ENCODE measurements around the gene LYPD3.

The LYPD3 gene

GRCh38 chr19:43474986-43475705, 9.7 kb upstream of the LYPD3 start:
- H3K27me3 Mint-ChIP-seq: no peaks in the 10 kb centered on the region
- peaks cover 10% of the 10 kb centered on the region for H3K36me3 Mint-ChIP-seq
- H3K4me3 Mint-ChIP-seq: peak overlapping the region; percentile 82
- no peaks in the 10 kb centered on the region for H3K9me3 Mint-ChIP-seq (ENCODE audit: low read depth)
- peaks cover 39% of the 10 kb centered on the region for H3K4me1 Mint-ChIP-seq (ENCODE audit: low read depth)
- H3K27ac Mint-ChIP-seq: peak overlapping the region; percentile 97

- Mint-ChIP-seq H3K4me1 (ENCODE audit: low read depth) (peaks cover 43% of the 10 kb centered on the region), H3K27me3 (no peaks in the 10 kb centered on the region), H3K27ac (no peak overlapping the region), H3K9me3 (ENCODE audit: low read depth) (no peaks in the 10 kb centered on the region), H3K4me3 (peak overlapping the region; percentile 49), H3K36me3 (peaks cover 10% of the 10 kb centered on the region)
Observed at GRCh38 chr19:43474487-43474886, 9.1 kb upstream of the LYPD3 start.

- Mint-ChIP-seq H3K27me3 (no peaks in the 10 kb centered on the region), H3K4me1 (ENCODE audit: low read depth) (peaks cover 67% of the 10 kb centered on the region), H3K9me3 (ENCODE audit: low read depth) (no peaks in the 10 kb centered on the region), H3K36me3 (peaks cover 4% of the 10 kb centered on the region), H3K4me3 (no peak overlapping the region), H3K27ac (peak overlapping the region; percentile 58)
Observed at GRCh38 chr19:43471091-43471490, 5.7 kb upstream of the LYPD3 start.

- Mint-ChIP-seq H3K27me3 (no peaks in the 10 kb centered on the region), H3K4me1 (ENCODE audit: low read depth) (peaks cover 69% of the 10 kb centered on the region), H3K27ac (peak overlapping the region; percentile 86), H3K9me3 (ENCODE audit: low read depth) (no peaks in the 10 kb centered on the region), H3K36me3 (peaks cover under 1% of the 10 kb centered on the region), H3K4me3 (peak overlapping the region; percentile 64)
Observed at GRCh38 chr19:43470288-43470687, 4.9 kb upstream of the LYPD3 start.

- Mint-ChIP-seq H3K4me3 (no peak overlapping the region), H3K9me3 (ENCODE audit: low read depth) (no peaks in the 10 kb centered on the region), H3K27ac (peak overlapping the region; percentile 65), H3K36me3 (no peaks in the 10 kb centered on the region), H3K4me1 (ENCODE audit: low read depth) (peaks cover 65% of the 10 kb centered on the region), H3K27me3 (no peaks in the 10 kb centered on the region)
Observed at GRCh38 chr19:43469160-43469480, 3.7 kb upstream of the LYPD3 start.

GRCh38 chr19:43468354-43469159, 3.1 kb upstream of the LYPD3 start:
- H3K27ac Mint-ChIP-seq: peak overlapping the region; percentile 65
- no peaks in the 10 kb centered on the region for H3K27me3 Mint-ChIP-seq
- H3K4me3 Mint-ChIP-seq: peak overlapping the region; percentile 58
- peaks cover 64% of the 10 kb centered on the region for H3K4me1 Mint-ChIP-seq (ENCODE audit: low read depth)
- no peaks in the 10 kb centered on the region for H3K9me3 Mint-ChIP-seq (ENCODE audit: low read depth)
- no peaks in the 10 kb centered on the region for H3K36me3 Mint-ChIP-seq

GRCh38 chr19:43467730-43468129, 2.3 kb upstream of the LYPD3 start:
- H3K4me1 Mint-ChIP-seq (ENCODE audit: low read depth): peaks cover 62% of the 10 kb centered on the region
- H3K27ac Mint-ChIP-seq: no peak overlapping the region
- H3K36me3 Mint-ChIP-seq: no peaks in the 10 kb centered on the region
- H3K4me3 Mint-ChIP-seq: no peak overlapping the region
- H3K9me3 Mint-ChIP-seq (ENCODE audit: low read depth): no peaks in the 10 kb centered on the region
- H3K27me3 Mint-ChIP-seq: no peaks in the 10 kb centered on the region

GRCh38 chr19:43467276-43467675, 1.9 kb upstream of the LYPD3 start:
- peak overlapping the region; percentile 11 for H3K27ac Mint-ChIP-seq
- no peaks in the 10 kb centered on the region for H3K9me3 Mint-ChIP-seq (ENCODE audit: low read depth)
- no peaks in the 10 kb centered on the region for H3K27me3 Mint-ChIP-seq
- no peaks in the 10 kb centered on the region for H3K36me3 Mint-ChIP-seq
- peaks cover 63% of the 10 kb centered on the region for H3K4me1 Mint-ChIP-seq (ENCODE audit: low read depth)
- no peak overlapping the region for H3K4me3 Mint-ChIP-seq

GRCh38 chr19:43466793-43467192, 1.4 kb upstream of the LYPD3 start:
- no peaks in the 10 kb centered on the region for H3K9me3 Mint-ChIP-seq (ENCODE audit: low read depth)
- no peak overlapping the region for H3K4me3 Mint-ChIP-seq
- no peaks in the 10 kb centered on the region for H3K36me3 Mint-ChIP-seq
- no peaks in the 10 kb centered on the region for H3K27me3 Mint-ChIP-seq
- H3K4me1 Mint-ChIP-seq (ENCODE audit: low read depth): peaks cover 65% of the 10 kb centered on the region
- H3K27ac Mint-ChIP-seq: no peak overlapping the region

- Mint-ChIP-seq H3K9me3 (ENCODE audit: low read depth) (no peaks in the 10 kb centered on the region), H3K4me3 (peak overlapping the region; percentile 92), H3K36me3 (peaks cover 2% of the 10 kb centered on the region), H3K4me1 (ENCODE audit: low read depth) (peaks cover 61% of the 10 kb centered on the region), H3K27ac (peak overlapping the region; percentile 94), H3K27me3 (no peaks in the 10 kb centered on the region)
Observed at GRCh38 chr19:43464134-43464775, 1.2 kb downstream of the LYPD3 start.

GRCh38 chr19:43463381-43464133, 1.9 kb downstream of the LYPD3 start:
- peaks cover 54% of the 10 kb centered on the region for H3K4me1 Mint-ChIP-seq (ENCODE audit: low read depth)
- peaks cover 2% of the 10 kb centered on the region for H3K36me3 Mint-ChIP-seq
- H3K27ac Mint-ChIP-seq: peak overlapping the region; percentile 94
- no peaks in the 10 kb centered on the region for H3K27me3 Mint-ChIP-seq
- peak overlapping the region; percentile 92 for H3K4me3 Mint-ChIP-seq
- no peaks in the 10 kb centered on the region for H3K9me3 Mint-ChIP-seq (ENCODE audit: low read depth)

- Mint-ChIP-seq H3K4me3 (peak overlapping the region; percentile 92), H3K27me3 (no peaks in the 10 kb centered on the region), H3K27ac (peak overlapping the region; percentile 94), H3K36me3 (peaks cover 2% of the 10 kb centered on the region), H3K9me3 (ENCODE audit: low read depth) (no peaks in the 10 kb centered on the region), H3K4me1 (ENCODE audit: low read depth) (peaks cover 47% of the 10 kb centered on the region)
Observed at GRCh38 chr19:43462785-43463380, 2.5 kb downstream of the LYPD3 start.

GRCh38 chr19:43462383-43462782, 3.0 kb downstream of the LYPD3 start:
- Mint-ChIP-seq H3K4me1 (ENCODE audit: low read depth) (peaks cover 42% of the 10 kb centered on the region), H3K4me3 (peak overlapping the region; percentile 92), H3K36me3 (peaks cover 2% of the 10 kb centered on the region), H3K27ac (peak overlapping the region; percentile 51), H3K27me3 (no peaks in the 10 kb centered on the region), H3K9me3 (ENCODE audit: low read depth) (no peaks in the 10 kb centered on the region)

GRCh38 chr19:43461303-43461702, 4.1 kb downstream of the LYPD3 start:
- no peak overlapping the region for H3K27ac Mint-ChIP-seq
- H3K4me3 Mint-ChIP-seq: peak overlapping the region; percentile 68

More at GRCh38 chr19:43461303-43461702, 4.1 kb downstream of the LYPD3 start:
- no peaks in the 10 kb centered on the region for H3K27me3 Mint-ChIP-seq
- peaks cover 38% of the 10 kb centered on the region for H3K4me1 Mint-ChIP-seq (ENCODE audit: low read depth)
- H3K36me3 Mint-ChIP-seq: peaks cover 2% of the 10 kb centered on the region
- H3K9me3 Mint-ChIP-seq (ENCODE audit: low read depth): no peaks in the 10 kb centered on the region

All from activated naive CD8-positive, alpha-beta T cell (primary cell).